HepG2 (cell line): ENCODE data around the gene KCTD18. TPM values are rescaled to one million over a fixed set of nuclear protein-coding genes. Genes with fewer than 3 reads are reported as not detected.
A peak's percentile ranks its signal among the peaks of the same experiment; 100 is the strongest.

Experiments used
- ATAC-seq: fragments of 200-7000 bp; cut with Tn5 transposase; 3 replicates; pipeline ENCODE4 v1.9.1; 2020; ENCODE audit warnings: mild to moderate bottlenecking, moderate library complexity
- BruUV-seq: library from RNA; stranded (reverse); fragments of 400-500 nt; replicated peaks from 2 replicates; lab custom pipeline; 2021; lab: Mats Ljungman, UMichigan
- CTCF ChIA-PET: fragments of 300-600 bp; formaldehyde crosslinking; extraction: SDS; loops from one replicate; lab custom pipeline; 2021; ENCODE audit warnings: low total read pairs, inconsistent platforms, low intra/inter-chr PET ratio; lab: Yijun Ruan, JAX
- POLR2A ChIA-PET: fragments of 350-600 bp; sonication (Branson Sonifier 250); formaldehyde crosslinking; loops from one replicate; lab custom pipeline; 2020; ENCODE audit warnings: antibody characterized with exemption, inconsistent platforms; lab: Yijun Ruan, JAX
- DNase-seq: peaks from one replicate; pipeline ENCODE4 v3.0.0-alpha.2; 2015; ENCODE audit warnings: low spot score
- FAIRE-seq: peaks from 3 replicates; lab custom pipeline; 2011; peaks lifted over from hg19 to GRCh38; lab: Jason Lieb, UNC
- H2AFZ ChIP-seq: one replicate; pipeline ENCODE4 v1.6.1; 2011; ENCODE audit warnings: low read length, inconsistent platforms
- H3K27ac ChIP-seq: fragments of 300-600 bp; 3 replicates; pipeline ENCODE4 v1.8.0; 2011; ENCODE audit warnings: mixed run types, mild to moderate bottlenecking, mixed read lengths, low read length, inconsistent platforms; ENCODE audit not compliant: insufficient read depth; ENCODE audit errors: extremely low read length
- H3K27me3 ChIP-seq, 2 experiments: fragments of 200-600 bp in 1 of 2; 2 replicates in 1 of 2; 3 replicates in 1 of 2; pipeline versions ENCODE4 v1.6.0 to v1.8.0; 2011; ENCODE audit warnings: low read length in 2 of 2, mild to moderate bottlenecking in 2 of 2, moderate library complexity in 2 of 2, inconsistent platforms in 1 of 2; ENCODE audit not compliant: insufficient read depth in 2 of 2, control insufficient read depth in 1 of 2
- H3K36me3 ChIP-seq, 2 experiments: fragments of 200-600 bp in 1 of 2; replicated peaks in 1 of 2; 2 replicates in 1 of 2; 3 replicates in 1 of 2; pipeline versions ENCODE4 v1.5.1 to v1.8.0; 2011; ENCODE audit warnings: low read length in 2 of 2, inconsistent platforms in 1 of 2; ENCODE audit not compliant: insufficient read depth in 2 of 2, control insufficient read depth in 1 of 2
- H3K4me1 ChIP-seq: 2 replicates; pipeline ENCODE4 v1.5.1; 2012; ENCODE audit warnings: low read length, inconsistent platforms; ENCODE audit not compliant: insufficient read depth
- H3K4me2 ChIP-seq: 2 replicates; pipeline ENCODE4 v1.6.0; 2011; ENCODE audit warnings: low read depth, low read length, inconsistent platforms
- H3K4me3 ChIP-seq, 3 experiments: fragments of 200-600 bp in 1 of 3; sonication (generic), shearing (Covaris generic) in 1 of 3; replicated peaks in 1 of 3; 2 replicates each; pipeline ENCODE4 v1.5.1; 2011 to 2016; ENCODE audit warnings: low read length in 3 of 3, inconsistent platforms in 2 of 3, low read depth in 2 of 3, mild to moderate bottlenecking in 2 of 3, control low read depth in 1 of 3, mixed read lengths in 1 of 3; ENCODE audit not compliant: insufficient read depth in 1 of 3
- H3K79me2 ChIP-seq: one replicate; pipeline ENCODE4 v1.6.1; 2011; ENCODE audit warnings: low read length, inconsistent platforms; ENCODE audit not compliant: insufficient read depth
- H3K9ac ChIP-seq: 2 replicates; pipeline ENCODE4 v1.6.0; 2011; ENCODE audit warnings: mild to moderate bottlenecking, low read depth, low read length, inconsistent platforms; ENCODE audit not compliant: insufficient read depth
- H3K9me3 ChIP-seq: 2 replicates; pipeline ENCODE4 v1.5.1; 2012; ENCODE audit warnings: mild to moderate bottlenecking, low read length
- H4K20me1 ChIP-seq: 2 replicates; pipeline ENCODE4 v1.6.0; 2011; ENCODE audit warnings: inconsistent platforms, mild to moderate bottlenecking, low read length, moderate library complexity; ENCODE audit not compliant: insufficient read depth
- AGO2 ChIP-seq: fragments of 200-400 bp; formaldehyde crosslinking; optimal IDR thresholded peaks from 2 replicates; pipeline ENCODE3; 2017; ENCODE audit warnings: mild to moderate bottlenecking, low read depth, low read length, moderate library complexity
- DNMT3B ChIP-seq: conservative IDR thresholded peaks from 2 replicates; pipeline ENCODE4 v1.6.1; 2016; ENCODE audit warnings: missing biosample characterization, control low read depth
- DR1 ChIP-seq: sonication (generic); formaldehyde crosslinking; IDR thresholded peaks from 2 replicates; pipeline ENCODE4 v1.8.0; 2021; ENCODE audit warnings: mild to moderate bottlenecking, missing genetic modification reagents, inconsistent platforms
- KDM1A ChIP-seq: IDR thresholded peaks from 2 replicates; pipeline ENCODE4 v1.6.1; 2016; ENCODE audit warnings: missing compliant biosample characterization
- MTA3 ChIP-seq: sonication (generic); formaldehyde crosslinking; IDR thresholded peaks from 2 replicates; pipeline ENCODE4 v1.4.0; 2020; ENCODE audit warnings: missing genetic modification reagents
- RBM22 ChIP-seq: fragments of 200-400 bp; formaldehyde crosslinking; optimal IDR thresholded peaks from 2 replicates; pipeline ENCODE3; 2017; ENCODE audit warnings: mild to moderate bottlenecking, low read length, moderate library complexity
- SMAD1 ChIP-seq: sonication (generic); formaldehyde crosslinking; IDR thresholded peaks from 2 replicates; pipeline ENCODE4 v1.4.0; 2020; ENCODE audit warnings: missing genetic modification reagents, low read depth, mild to moderate bottlenecking, borderline replicate concordance
- TRIM24 ChIP-seq: sonication (generic); formaldehyde crosslinking; IDR thresholded peaks from 2 replicates; pipeline ENCODE4 v1.8.0; 2022; ENCODE audit warnings: mild to moderate bottlenecking, missing genetic modification reagents
- ZFP1 ChIP-seq: IDR thresholded peaks from 2 replicates; pipeline ENCODE4 v1.6.1; 2016
- ZNF234 ChIP-seq: sonication (generic); formaldehyde crosslinking; conservative IDR thresholded peaks from 2 replicates; pipeline ENCODE4 v1.5.1; 2020; ENCODE audit warnings: mild to moderate bottlenecking, missing genetic modification reagents
- whole genome bisulfite sequencing: methylation state at CpG from one replicate; pipeline ENCODE4 v1.1.6; 2017; ENCODE audit warnings: low lambda C conversion rate; 5-methylcytosine and 5-hydroxymethylcytosine counted together
- in situ Hi-C: cut with HindIII; loops from 2 replicates; pipeline ENCODE4 v1.10.0; 2017; ENCODE audit warnings: low pct_unique_long_range_greater_than_20kb; ENCODE audit not compliant: extremely low pct_ligation_motif_present
- intact Hi-C: fragments of 100-400 bp; cut with micrococcal nuclease; formaldehyde crosslinking; loops from one replicate; pipeline ENCODE4 v1.10.0; 2022; ENCODE audit not compliant: unreplicated experiment
- polyA plus RNA-seq, 8 experiments: library from polyadenylated mRNA; depleted of rRNA in 3 of 8; stranded (reverse) in 7 of 8; unstranded in 1 of 8; fragments of >200 nt; fragmentation: Illumina TruSeq in 4 of 8; extraction: Trizol in 4 of 8; gene quantifications; 2 replicates each; pipeline versions ENCODE4 v1.2.1 to v1.2.3, GENCODE V29; 2011 to 2016; ENCODE audit warnings: low read depth in 4 of 8, missing spikeins in 1 of 8, mixed read lengths in 1 of 8; ENCODE audit not compliant: insufficient read depth in 1 of 8
- total RNA-seq, 5 experiments: library from RNA; depleted of rRNA; stranded (reverse); fragments of >200 nt; fragmentation: Illumina TruSeq; extraction: Trizol; gene quantifications; 2 replicates each; pipeline ENCODE4 v1.2.3, GENCODE V29; 2016; ENCODE audit warnings: low read depth in 1 of 5

Gene KCTD18
- total and polyA plus RNA-seq, 2 of the 13 experiments (the other 11 are each of a cell fraction or from before 2014, with no cell fraction given), result 2.2 to 7.1 TPM

DNA sequence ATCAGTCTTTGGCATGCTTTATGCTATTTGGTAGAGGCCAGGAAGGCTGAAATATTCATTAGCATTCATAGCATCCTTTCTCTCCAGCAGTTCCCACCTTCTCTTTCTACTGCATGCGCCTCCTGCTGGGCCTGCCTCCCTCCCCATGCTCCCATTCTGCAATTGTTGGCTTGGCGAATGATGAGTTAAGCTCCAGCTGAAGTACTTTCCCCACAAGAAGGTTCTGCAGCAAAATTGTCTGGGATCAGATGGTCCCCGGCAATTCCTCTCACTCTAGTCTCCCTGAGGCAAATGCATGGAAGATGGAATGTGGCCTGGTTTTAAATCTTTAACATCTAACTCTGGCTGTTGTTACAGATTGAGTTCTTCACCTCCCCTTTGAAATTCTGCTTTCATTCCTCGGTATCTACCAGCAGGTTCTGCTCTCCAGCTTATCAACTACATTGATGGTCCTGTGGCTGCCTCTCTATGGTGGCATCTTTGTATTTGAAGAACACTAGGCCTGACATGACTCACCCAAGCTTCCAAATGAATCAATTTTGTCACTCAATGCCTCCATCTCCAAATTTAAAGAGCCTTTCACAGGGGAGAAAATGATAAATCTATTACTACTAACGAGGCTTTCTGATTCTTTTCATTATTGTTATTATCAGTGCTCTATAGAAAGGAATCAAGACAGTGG, 55.9 kb downstream of the KCTD18 start:
- no peaks in the 10 kb centered on the region for H4K20me1 ChIP-seq
- intact Hi-C loops (no loop called here), in situ Hi-C loops (no loop called here)
- ATAC-seq (no peak), DNase-seq (no peak), FAIRE-seq (no peak)
- H3K4me2 ChIP-seq, result no peak overlapping the region
- POLR2A ChIA-PET, result no interaction called here
- no peak overlapping the region for H2AFZ ChIP-seq
- H3K36me3 ChIP-seq, result peaks cover 42 to 87% of the 10 kb centered on the region in 2 experiments
- 83% methylated on average over 5 of the region's 5 CpGs for WGBS
- H3K27me3 ChIP-seq, result no peaks in the 10 kb centered on the region
- no peaks in the 10 kb centered on the region for H3K79me2 ChIP-seq
- no peaks in the 10 kb centered on the region for H3K4me1 ChIP-seq
- BruUV-seq, result no TSS peak
- CTCF ChIA-PET, result no interaction called here
- no peaks in the 10 kb centered on the region for H3K9me3 ChIP-seq
- H3K4me3 ChIP-seq, result no peak overlapping the region
- TF ChIP-seq MTA3 (CRISPR knock-in tag) (no peak), TRIM24 (CRISPR knock-in tag) (no peak), ZNF234 (CRISPR knock-in tag) (no peak), AGO2 (peak; percentile 9), DR1 (CRISPR knock-in tag) (no peak), SMAD1 (CRISPR knock-in tag) (no peak), ZFP1 (CRISPR knock-in tag) (no peak), KDM1A (CRISPR knock-in tag) (no peak), DNMT3B (CRISPR knock-in tag) (no peak), RBM22 (peak; percentile 5)
- no peak overlapping the region for H3K27ac ChIP-seq
- no peak overlapping the region for H3K9ac ChIP-seq
